HEK293T (cell line): Measurements from ENCODE around the gene PRDM16.

Source experiments
- ARNT ChIP-seq: fragments of 450-650 bp; IDR thresholded peaks from 2 replicates; pipeline ENCODE4 v1.6.1; 2017; ENCODE audit warnings: mild to moderate bottlenecking
- BHLHE40 ChIP-seq: fragments of 450-650 bp; IDR thresholded peaks from 2 replicates; pipeline ENCODE4 v1.6.1; 2016; ENCODE audit warnings: mild to moderate bottlenecking, moderate library complexity, borderline replicate concordance
- CTBP1 ChIP-seq: fragments of 450-650 bp; IDR thresholded peaks from 2 replicates; pipeline ENCODE4 v1.6.1; 2016; ENCODE audit warnings: borderline replicate concordance
- ELF4 ChIP-seq: fragments of 450-650 bp; IDR thresholded peaks from 2 replicates; pipeline ENCODE4 v1.6.1; 2017; ENCODE audit warnings: antibody characterized with exemption
- FOXK2 ChIP-seq: fragments of 450-650 bp; IDR thresholded peaks from 2 replicates; pipeline ENCODE4 v1.6.1; 2016; ENCODE audit warnings: mild to moderate bottlenecking
- L3MBTL2 ChIP-seq: fragments of 450-650 bp; conservative IDR thresholded peaks from 2 replicates; pipeline ENCODE4 v1.6.1; 2016; ENCODE audit warnings: mild to moderate bottlenecking
- NFRKB ChIP-seq: fragments of 450-650 bp; IDR thresholded peaks from 2 replicates; pipeline ENCODE4 v1.6.1; 2016; ENCODE audit warnings: mild to moderate bottlenecking, moderate library complexity
- TARDBP ChIP-seq: fragments of 450-650 bp; IDR thresholded peaks from 2 replicates; pipeline ENCODE4 v1.6.1; 2016

- TF ChIP-seq ELF4 (no peak), ARNT (no peak), FOXK2 (no peak), NFRKB (no peak), L3MBTL2 (no peak), CTBP1 (no peak), BHLHE40 (no peak), TARDBP (no peak)
These were observed 413.4 kb downstream of the PRDM16 start for GRCh38 chr1:3482378-3482849.
